GM11168 (cell line): ENCODE measurements around the gene USP2.

ENCODE experiments used
- in situ Hi-C: fragments of 300-500 bp; cut with MboI; formaldehyde crosslinking; loops from one replicate; pipeline ENCODE4 v1.12.0; 2022; ENCODE audit warnings: low sequenced_read_pairs; ENCODE audit not compliant: unreplicated experiment

The USP2 gene

GRCh38 chr11:119377961-119378667 lies 3.4 kb downstream of the USP2 start:
- in situ Hi-C loops: no loop called here

- in situ Hi-C loops: no loop called here
Measured at GRCh38 chr11:119377112-119377901, 4.2 kb downstream of the USP2 start.

- in situ Hi-C loops: no loop called here
Measured at GRCh38 chr11:119376197-119376847, 5.2 kb downstream of the USP2 start.

DNA sequence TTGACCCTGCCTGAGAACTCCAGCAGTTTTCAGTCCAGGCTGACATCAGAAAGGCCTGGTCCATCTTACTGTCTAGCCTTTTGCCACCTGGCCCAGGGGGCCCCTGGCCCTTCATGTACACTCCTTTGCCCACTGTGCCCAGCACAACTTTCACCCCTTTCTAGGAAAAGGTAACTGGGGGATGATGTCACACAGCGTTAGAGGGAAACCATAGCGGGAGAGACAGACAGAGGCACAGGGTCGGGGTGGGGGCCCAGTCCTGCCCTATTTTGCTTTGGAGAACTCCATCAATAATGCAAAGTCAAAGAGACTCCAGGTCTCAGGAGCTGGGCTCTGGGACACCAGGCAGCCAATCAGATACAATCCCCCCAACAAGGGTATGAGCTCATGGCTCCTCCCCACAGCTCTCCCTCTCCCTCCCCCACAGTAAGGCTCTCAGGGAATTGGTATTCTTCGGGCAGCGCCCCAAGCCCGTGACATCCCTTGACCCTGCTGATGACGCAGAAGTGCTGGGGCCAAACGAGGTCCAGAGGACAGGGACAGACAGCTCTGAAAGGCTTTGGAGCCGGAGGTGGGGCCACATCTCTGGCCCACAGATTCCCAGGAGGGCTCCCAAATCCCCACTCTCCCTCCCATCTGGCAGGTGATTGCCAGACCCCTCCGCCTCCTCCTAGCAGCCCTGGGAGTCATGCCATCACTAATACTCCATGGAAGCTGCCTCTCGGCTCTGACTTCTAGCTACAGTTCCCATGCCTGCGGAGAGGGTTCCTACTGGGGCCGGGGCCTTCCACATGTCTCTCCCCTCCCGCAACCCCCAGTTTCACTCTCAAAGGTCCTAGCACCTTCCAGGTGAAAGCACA lies 5.9 kb downstream of the USP2 start:
- in situ Hi-C loops: no loop called here

GRCh38 chr11:119374632-119375336 lies 6.7 kb downstream of the USP2 start:
- in situ Hi-C loops: no loop called here

GRCh38 chr11:119373921-119374631 lies 7.4 kb downstream of the USP2 start:
- in situ Hi-C loops: no loop called here

DNA sequence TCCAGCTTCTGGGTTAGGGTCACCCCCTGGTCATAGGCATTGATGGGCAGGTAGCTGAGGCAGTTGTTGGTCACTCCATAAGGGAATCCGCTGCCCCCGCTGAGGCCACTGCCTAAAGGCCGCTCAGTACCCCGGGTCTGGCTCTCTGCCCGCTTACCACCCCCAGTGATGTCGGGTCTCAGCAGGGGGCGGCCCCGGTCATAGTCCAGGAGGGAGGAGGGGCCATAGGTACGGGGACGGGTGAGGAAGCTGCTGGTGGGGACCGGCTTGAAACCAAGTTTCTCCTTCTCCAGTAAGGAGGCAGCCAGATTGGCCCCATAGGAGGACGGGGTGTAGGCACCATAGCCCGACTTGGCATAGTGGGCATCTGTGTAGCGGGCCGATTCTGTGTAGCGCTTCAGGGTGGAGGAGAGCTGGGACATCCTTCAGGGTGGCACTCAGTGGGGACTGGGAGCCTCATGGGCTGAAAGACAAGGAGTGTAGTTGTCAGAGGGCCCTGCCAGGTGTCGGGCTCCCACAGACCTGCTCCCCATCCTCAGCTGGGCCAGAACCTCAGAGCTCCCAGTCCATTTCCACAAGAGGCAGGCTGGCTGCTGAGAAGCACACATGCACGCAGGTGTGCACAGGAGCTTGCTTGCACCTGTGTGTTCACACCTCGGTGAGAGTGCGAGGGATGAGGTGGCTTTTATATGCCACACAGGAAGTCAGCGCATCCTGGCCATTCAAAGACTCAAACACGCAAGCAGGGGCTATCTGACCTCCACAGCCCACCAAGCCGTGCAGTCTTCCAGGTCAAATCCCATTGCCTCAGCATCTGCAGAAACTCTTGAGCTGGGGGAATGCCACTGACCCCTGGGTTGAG lies 8.2 kb downstream of the USP2 start:
- in situ Hi-C loops: no loop called here

DNA sequence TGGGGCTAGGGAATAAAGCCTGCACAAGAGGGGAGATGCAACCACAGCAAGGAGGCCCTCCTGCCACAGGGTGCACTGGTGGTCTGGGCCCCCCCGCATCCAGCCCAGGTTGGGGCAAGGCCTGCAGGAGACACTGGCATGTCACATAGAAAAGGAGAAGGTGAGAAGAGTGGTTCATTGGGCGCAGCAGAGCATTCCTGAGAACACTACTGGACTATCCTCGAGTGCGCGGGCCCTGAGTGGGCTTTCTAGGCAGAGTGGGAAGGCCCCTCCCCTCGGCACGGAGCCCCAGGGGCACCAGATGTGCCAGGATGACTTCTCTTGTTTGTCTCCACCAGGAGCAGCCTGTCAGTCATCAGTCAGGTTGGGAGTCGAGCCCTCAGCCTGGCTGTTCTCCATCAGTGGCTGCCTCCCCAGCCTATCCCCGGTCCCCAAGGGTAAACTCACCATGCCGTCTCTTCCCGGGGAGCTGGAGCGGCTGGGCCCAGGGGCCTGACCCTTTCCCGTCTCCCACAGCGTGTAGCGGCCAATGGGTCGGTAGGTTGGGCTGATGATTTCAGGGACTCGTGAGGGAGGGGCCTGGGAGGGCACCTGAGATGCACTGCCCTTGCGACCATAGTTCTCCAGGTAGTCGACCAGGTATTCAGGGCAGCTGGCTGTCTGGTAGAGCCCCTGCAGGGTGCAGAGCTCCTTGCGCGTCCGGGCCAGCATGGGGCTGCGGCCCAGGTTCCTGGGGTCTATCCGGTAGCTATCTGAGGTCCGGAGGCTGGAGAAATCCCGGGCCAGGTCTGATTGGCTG lies 9.0 kb downstream of the USP2 start:
- in situ Hi-C loops: no loop called here

DNA sequence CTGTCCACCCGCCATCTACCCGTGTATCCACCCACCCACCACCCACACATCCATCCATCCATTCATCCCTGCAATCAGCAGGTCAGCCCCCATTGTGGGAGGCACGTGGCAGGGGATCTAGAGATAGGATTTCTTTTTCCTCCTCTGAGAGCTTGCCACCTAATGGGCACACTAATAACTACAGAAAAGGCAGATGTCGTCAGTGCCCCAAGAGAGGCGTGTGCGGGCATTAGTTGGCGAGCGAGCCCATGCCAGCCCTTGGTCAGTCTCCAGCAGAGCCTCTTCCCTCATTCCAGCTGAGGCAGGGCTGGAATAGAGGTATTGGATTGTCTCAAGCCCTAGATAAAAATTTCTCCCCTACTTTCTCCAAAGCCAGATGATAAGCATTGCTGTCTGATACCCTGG lies 9.7 kb downstream of the USP2 start:
- in situ Hi-C loops: no loop called here

- in situ Hi-C loops: no loop called here
Measured at GRCh38 chr11:119371067-119371601, 10.4 kb downstream of the USP2 start.

DNA sequence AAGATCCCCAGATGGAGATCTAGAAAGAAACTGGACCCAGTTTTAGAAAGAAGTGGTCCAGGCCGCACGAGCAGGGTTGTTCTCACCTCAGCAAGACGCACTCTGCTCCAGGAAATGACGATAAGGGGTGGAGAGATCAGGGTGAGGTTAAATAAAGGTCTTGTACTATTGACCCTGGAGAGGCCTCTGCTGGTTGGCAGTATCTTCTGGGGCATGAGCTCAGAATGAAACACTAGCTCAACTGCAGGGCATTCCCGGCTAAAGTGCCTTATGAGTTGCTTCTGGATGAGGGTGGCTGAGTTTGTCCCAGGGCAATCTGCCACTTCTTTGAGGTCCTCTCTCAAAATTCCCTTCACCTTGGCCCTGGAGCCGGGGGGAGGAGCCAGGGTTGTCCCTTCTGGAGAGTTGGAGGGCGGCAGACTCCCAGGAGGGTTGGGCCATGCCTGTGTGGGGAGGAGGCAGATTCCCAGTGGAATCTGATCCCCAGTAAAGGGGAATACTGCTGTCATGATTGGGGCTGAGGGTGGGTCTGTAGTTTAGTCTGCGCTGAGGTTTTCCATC lies 10.9 kb downstream of the USP2 start:
- in situ Hi-C loops: no loop called here

DNA sequence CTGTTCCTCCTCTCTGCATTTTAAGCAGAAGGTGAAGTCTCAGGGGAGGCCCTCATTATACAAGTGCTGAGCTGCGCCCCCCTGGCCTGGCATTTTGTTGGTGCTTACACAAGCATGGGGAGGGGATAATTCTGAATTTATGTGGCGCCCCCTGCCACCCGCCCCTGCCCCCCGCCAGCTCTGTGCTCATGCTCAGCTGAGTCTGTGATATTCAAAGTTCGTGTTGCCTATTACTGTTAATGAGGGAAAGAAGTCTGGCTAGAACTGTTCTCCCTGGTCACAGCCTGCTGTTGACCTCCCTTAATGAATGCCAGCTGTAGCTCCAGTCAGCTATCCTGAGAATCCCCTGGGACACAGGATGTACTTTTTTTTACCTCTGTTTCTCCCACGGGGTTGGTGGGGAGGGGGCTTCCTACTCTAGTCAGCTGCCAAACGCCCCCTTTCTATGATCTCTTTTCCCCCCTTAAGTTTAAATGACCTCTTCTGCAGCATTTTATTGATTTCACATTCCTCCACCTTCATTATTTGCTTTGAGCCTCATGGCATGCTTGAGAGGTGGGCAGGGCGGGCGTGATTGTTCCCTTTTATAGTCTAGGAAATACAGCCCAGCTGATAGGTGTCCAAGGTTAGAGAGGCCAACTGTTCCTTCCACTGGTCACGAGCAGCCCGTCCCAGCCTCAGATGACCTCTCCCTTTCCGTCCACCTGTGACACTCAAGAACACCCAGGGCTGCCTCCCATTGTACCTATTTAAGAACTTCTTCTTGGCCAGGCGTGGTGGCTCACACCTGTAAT lies 12.2 kb downstream of the USP2 start:
- in situ Hi-C loops: no loop called here

DNA sequence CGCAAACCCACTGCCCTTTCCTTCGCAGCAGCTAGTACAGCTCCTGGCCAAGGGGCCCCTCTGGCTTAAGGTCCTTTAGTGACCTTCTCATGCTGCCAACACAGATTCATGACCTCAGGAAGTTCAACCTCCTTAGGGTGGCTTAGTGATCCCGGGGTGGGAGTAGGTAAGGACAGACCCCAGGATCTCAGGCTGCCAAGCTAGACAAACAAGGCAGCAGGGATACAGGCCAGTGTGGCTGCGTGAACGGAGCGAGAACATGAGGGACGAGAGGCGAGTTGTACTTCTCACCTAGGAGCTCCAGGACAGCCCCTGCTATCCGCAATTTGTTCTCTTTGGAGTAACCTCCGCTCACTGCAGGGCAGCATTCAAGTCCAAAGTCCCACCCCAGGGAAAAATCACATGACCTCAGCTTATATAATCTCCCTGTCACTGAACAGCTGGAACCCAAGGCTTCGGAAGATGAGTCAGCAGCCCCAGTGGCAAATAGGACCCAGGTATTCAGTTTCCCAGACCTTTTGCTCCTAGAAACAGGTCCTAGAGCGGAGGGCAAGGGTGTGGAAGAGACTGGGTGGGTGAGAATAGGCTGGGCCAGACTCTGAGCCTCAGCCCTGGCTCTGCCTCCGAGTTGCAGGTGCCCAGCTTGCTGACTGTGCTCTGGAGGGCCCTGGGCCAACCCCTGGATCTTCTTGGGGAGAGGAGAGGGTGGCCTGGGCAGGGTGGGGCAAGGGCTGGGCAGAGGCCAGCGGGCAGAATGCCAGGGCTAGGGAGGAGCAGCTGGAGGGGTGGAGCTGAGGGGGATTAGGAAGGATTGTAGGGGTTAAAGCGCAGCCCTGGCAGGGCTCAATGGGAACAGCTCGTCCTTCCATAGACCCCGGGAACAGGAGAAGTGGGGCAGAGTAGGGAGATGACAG lies 13.1 kb downstream of the USP2 start:
- in situ Hi-C loops: no loop called here

- in situ Hi-C loops: no loop called here
Measured at GRCh38 chr11:119367661-119368120, 13.8 kb downstream of the USP2 start.
